Measurements from ENCODE around the gene AIMP1. TPM values are rescaled to one million over a fixed set of nuclear protein-coding genes. Genes with fewer than 3 reads are reported as not detected.
"Not testable (repeated sequence)": the region's sequence is repeated elsewhere in the genome, so short reads cannot be mapped to it uniquely, and the experiment has no call there.

The AIMP1 gene
- total RNA-seq, 1 donor from 2014 or later: 46.0 TPM

DNA sequence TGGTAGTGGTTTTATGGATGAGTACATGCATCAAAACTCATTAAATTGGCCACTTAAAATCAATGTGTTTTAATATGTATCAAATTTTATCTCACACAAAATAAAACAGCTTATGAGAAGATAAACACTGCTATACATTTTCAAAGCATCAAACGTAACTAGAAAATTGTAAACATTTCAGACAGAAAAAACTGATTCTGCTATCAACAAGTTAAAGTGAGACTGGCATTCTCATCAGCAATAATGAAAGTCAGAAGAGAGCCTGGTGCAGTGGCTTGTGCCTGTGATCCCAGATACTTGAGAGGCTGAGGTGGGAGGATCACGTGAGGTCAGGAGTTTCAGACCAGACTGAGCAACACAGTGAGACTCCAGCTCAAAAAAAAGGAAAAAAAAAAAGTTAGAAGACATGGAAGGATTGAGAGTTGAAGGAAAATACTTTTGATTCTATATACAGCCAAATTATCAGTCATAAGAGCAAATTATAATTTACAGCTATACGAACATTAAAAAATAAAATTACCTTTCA lies 3.3 kb upstream of the AIMP1 start:
- no peak for DNase-seq (ENCODE audit: low spot score)

DNA sequence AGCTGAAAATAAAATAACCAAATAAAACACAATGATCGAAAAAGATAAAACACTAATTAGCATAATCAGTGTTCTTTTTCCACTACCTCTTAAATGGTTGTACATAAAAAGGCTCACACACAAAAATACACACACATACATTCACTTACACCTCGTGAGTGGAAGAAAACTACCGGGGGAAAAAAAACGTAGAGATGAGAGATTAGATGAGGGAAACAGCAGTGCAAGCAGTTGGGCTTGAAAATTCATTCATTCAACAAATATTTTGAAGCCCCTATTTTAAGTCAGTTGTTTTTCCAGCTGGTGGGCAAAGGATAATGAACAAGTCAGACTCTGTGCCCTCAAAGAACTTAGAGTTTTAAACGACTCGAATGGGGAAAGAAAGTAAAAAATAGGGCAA lies 1.4 kb upstream of the AIMP1 start:
- DNase-seq (ENCODE audit: low spot score): no peak

DNA sequence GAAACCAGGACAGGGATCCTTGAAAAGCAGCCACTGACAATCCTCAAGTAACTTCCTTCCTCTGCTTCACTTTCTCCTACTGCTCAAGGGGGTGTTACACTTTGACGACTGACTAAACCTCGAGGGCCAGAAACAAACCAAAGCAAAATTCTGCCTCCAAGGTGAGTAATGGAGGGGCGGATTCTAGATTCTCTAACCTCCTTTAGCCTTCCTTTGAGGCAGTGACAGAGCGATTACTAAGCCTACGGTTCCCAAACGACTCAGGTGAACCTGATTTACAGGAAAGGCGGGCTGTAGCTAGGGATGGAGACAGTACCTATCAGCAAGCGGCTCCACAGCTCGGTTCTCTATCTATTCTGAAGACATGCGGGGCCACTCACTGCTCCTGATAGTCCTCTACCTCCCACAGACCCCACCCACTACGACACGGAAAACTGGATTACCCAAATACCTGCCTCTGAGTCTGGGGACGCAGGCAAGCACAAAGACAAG lies 828 bp upstream of the AIMP1 start:
- DNase-seq (ENCODE audit: low spot score): no peak

DNA sequence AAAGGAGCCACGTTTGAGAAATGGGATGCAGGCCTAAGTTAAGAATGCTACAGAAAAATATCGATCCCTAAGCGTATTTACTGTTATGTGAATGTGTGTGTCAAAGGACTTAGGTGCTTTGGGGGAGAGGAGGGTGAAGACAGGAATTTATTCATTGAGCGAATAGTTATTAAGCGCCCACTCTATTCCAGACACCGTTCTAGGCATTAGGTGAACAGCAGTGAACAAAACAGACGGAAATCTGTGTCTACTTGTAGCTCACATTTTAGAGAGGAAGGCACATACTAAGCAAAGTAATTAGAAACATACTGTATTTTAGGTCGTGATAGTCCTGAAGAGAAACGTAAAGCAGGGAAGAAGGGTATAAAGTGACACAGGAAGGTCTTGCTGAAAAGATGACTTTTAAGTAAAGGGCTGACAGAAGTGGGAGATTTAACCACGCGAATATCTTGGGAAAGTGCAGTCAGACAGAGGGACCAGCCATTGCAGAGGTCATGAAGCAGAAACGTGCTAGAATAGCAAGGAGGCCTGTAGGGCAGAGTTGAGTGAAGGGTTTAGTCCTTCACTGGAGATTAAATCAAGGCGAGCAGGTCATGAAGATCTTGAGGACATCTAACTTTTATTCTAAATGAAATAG lies 541 bp downstream of the AIMP1 start:
- DNase-seq (ENCODE audit: low spot score): no peak

DNA sequence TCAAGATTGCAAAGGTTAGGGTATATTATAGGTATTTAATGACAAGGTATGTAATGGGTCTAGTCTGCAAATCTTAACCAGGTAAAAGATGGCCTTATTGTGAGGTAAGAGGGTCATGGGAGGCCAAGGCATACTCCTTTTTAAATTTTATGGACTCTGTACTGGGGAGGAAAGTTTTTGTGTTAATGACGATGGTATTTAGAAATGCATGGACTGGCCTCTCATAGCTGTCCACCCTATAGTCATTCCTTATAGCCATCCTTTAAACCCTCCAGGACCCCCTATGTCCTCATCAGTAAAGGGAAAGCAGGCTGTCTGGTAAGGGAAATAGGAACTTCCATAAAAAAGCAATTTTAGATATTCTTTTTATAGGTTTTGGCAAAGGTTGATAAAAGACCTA lies 1.5 kb downstream of the AIMP1 start:
- DNase-seq (ENCODE audit: low spot score): no peak

DNA sequence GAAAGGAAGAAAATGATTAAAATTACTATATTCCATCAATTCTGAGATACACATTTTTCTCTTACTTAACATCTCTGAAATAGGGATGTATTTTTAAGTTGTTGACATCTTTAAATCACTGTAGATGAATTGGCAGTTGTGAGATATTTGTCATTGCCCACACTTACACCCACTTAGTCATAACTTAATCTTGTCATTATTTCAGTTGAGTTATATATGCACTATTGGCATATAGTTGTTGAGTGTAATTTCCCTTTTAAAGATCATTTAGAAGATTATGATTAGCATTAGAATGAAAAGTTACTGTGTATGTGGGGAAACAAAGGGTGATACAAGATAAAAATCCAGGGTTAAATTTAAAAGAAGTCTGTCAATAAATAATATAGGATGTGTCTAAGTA lies 2.2 kb downstream of the AIMP1 start:
- no peak for DNase-seq (ENCODE audit: low spot score)

DNA sequence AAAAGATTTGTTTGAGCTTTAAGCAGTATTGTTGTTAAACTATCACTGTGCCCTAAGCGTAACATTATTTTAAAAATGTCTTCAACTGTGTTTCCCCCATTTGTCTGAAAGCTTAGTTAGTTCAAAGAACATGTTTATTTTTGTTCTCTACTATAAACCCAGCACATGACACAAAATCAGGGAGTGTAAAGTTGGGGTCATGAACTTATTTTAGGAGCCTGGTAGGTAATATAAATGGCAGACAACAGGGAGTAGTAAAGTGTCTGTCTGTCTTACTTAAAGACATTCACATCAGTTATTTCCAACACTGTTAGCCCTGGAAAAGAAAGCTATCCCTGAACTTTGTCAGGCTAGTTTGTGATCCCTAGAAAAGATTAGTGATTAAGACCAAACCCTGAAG lies 3.9 kb downstream of the AIMP1 start:
- DNase-seq (ENCODE audit: low spot score): no peak

DNA sequence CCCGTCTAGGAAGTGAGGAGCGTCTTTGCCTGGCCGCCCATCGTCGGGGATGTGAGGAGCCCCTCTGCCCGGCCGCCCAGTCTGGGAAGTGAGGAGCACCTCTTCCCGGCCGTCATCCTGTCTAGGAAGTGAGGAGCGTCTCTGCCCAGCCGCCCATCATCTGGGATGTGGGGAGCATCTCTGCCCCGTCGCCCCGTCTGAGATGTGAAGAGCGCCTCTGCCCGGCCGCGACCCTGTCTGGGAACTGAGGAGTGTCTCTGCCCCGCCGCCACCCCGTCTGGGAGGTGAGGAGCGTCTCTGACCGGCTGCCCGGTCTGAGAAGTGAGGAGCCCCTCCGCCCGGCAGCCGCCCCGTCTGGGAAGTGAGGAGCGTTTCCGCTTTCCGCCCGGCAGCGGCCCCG lies 4.8 kb downstream of the AIMP1 start:
- not testable (repeated sequence) for DNase-seq (ENCODE audit: low spot score)

DNA sequence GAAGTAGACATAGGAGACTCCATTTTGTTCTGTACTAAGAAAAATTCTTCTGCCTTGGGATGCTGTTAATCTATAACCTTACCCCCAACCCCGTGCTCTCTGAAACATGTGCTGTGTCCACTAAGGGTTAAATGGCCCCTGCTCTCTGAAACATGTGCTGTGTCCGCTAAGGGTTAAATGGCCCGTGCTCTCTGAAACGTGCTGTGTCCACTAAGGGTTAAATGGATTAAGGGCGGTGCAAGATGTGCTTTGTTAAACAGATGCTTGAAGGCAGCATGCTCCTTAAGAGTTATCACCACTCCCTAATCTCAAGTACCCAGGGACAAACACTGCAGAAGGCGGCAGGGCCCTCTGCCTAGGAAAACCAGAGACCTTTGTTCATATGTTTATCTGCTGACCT lies 5.5 kb downstream of the AIMP1 start:
- not testable (repeated sequence) for DNase-seq (ENCODE audit: low spot score)

DNA sequence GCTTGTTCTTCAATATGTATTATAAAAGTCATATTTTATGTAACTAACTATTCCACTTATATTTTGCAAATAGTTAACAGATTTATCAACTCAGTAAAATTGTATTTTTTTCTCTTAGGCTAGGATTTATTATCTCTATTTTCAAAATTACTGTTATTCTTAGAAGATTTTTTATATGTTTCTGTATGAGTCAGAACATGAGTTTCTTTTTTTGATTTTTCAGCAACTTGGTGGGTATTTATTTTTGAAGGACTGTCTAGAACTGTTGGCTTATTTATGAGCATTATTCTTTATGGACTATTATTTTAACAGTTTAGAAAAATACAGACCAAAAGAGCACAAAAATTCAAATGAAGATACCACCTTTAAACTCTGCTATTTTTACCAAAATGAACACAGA lies 6.8 kb downstream of the AIMP1 start:
- DNase-seq (ENCODE audit: low spot score): no peak

DNA sequence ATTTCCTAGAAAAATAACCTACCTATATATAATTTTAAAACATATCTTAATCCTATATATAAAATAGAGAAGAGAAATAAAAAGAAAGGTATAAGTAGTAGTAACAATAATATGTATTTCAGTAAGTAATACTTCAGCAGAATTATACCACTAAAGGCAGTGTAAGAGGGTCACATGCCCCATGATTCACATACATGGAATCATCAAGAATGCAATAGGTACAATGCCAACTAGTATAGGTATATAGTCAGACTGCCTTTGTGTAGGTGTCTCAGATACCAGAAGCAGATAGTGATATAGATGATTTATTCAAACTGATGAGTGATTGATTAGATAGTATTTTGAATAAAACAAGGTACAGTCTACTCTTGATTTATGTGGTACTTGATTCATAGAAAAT lies 9.4 kb downstream of the AIMP1 start:
- no peak for DNase-seq (ENCODE audit: low spot score)

DNA sequence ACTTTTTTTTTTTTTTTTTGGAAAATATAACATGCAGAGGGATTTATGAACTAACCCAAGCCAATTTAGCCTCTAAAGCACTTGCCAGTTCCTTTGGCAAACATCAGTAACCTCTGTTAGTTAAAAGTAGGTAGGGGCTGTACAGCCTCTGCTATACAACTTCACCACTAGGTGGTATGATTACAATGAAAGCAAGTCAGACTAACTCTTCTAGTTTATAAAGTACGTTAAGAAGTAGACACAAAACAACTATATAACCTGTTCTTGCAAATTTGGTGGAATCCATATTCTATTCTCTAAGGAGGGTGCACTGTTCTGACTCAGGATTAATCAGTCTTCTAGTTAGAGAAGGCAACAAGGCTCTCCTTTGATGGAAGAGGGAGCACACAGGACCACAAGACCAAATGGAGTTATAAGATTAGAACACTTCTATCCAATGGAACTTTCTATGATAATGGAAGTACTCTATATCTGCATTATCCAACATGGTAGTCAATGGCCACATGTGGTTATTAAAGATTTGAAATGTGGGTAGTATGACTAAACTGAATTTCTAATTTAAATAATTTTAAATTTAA lies 12.8 kb downstream of the AIMP1 start:
- DNase-seq (ENCODE audit: low spot score): no peak

DNA sequence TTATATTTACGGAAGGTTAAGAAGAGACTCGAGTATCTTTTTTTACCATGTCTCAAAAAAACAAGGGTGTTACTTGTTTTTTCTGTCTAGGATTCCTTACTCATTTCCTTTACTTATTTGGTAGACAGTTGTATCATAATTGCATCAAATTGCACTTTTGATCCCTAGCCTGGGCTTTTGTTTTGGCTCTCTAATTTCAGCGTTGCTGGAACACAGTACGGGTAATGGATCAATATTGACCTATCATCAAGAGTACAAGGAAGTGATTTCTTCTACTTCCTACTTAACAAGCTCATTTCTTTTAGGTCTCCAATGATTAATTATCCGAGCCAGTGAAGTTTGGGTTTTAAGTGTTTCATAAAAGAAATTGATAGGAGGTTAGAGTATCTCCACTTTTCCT lies 16.8 kb downstream of the AIMP1 start:
- DNase-seq (ENCODE audit: low spot score): peak; percentile 36

DNA sequence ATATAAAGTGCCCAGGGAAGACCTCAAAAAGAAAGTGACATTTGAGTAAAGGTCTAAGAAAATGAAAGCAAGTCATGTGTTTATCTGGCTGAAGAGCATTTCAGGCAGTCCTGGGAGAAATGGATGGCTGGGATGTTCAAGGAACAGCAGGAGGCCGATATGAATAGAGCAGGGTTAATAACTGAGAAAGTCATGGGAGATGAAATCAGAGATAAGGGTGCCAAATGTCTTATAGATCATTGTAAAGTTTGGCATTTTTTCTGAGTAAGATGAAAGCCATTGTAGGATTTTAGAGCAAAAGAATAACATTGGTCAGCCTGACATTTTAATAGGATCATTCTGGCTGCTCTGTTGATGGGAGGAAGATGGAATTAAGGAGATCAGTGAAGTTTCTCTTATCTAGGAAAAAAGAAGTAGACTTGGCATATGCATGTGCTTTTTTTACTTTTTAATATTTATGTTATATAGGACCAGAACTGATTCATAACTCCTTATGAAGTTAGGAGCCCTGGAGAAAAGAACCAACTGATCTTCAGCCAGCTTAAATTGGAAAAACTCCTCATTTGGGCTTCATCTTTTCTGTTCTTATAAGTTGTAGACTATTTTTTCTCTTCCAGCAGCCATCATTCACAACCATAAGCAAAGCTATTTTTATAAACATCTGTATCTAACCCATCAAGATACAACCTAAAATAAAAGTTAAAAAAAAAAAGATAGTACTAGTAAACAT lies 18.6 kb downstream of the AIMP1 start:
- DNase-seq (ENCODE audit: low spot score): no peak

DNA sequence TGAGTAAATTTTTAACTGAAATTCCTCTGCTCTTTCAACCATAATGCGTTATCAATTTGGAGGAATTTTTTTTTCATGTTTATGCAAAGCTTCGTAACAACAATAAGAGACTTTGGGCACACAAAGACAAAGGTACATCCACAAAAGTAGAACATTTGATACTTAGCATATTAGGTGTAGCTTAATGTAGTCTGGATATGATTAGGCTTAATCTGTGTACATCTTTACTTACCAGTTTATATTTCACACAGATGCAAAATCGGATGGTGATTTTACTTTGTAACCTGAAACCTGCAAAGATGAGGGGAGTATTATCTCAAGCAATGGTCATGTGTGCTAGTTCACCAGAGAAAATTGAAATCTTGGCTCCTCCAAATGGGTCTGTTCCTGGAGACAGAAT lies 20.3 kb downstream of the AIMP1 start:
- DNase-seq (ENCODE audit: low spot score): no peak

DNA sequence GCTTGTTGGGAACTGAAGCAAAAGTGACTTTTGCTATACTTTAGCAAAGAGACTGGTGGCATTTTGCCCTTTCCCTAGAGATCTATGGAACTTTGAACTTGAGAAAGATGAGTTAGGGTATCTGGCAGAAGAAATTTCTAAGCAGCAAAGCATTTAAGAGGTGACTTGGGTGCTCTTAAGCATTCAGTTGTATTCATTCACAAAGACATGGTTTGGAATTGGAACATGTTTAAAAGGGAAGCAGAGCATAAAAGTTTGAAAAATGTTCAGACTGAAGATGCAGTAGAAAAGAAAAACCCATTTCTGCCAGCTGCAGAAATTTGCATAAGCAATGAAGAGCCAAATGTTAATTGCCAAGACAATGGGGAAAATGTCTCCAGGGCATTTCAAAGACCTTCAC lies 21.6 kb downstream of the AIMP1 start:
- DNase-seq (ENCODE audit: low spot score): no peak

DNA sequence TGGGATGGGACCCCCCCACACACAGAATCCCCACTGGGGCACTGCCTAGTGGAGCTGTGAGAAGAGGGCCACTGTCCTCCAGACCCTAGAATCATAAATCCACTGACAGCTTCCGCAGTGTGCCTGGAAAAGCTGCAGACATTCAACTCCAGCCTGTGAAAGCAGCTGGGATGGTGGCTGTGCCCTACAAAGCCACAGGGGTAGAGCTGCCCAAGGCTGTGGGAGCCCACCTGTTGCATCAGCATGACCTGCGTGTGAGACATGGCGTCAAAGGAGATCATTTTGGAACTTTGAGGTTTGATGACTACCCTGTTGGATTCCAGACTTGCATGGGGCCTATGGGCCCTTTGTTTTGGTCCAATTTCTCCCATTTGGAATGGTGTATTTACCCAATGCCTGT lies 22.3 kb downstream of the AIMP1 start:
- no peak for DNase-seq (ENCODE audit: low spot score)

DNA sequence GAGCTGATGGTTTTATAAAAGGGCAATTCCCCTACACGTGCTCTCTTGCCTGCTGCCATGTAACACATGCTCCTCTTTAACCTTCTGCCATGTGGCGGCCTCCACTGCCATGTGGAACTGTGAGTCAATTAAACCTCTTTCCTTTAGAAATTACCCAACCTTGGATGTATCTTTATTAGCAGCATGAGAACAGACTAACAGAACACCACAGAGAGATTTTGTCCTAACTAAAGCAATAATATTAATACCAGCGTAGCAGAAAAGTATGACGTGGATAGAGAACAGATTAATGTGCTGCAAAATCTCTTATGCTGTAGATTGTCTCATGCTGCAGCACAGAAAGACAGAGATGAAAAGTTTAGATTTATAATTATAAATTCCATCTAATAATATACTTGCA lies 23.1 kb downstream of the AIMP1 start:
- DNase-seq (ENCODE audit: low spot score): no peak

DNA sequence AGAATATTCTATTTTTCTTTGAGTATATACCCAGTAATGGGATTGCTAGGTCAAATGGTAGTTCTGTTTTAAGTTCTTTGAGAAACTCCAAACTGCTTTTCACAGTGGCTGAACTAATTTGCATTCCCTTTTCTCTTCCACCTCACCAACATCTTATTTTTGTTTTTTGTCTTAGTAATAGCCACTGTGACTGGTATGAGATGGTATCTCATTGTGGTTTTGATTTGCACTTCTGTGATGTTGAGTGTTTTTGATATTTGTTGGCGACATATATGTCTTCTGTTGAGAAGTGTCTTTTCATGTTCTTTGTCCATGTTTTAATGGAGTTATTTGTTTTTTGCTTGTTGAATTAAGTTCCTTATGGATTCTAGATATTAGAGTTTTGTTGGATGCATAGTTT lies 24.4 kb downstream of the AIMP1 start:
- DNase-seq (ENCODE audit: low spot score): no peak

DNA sequence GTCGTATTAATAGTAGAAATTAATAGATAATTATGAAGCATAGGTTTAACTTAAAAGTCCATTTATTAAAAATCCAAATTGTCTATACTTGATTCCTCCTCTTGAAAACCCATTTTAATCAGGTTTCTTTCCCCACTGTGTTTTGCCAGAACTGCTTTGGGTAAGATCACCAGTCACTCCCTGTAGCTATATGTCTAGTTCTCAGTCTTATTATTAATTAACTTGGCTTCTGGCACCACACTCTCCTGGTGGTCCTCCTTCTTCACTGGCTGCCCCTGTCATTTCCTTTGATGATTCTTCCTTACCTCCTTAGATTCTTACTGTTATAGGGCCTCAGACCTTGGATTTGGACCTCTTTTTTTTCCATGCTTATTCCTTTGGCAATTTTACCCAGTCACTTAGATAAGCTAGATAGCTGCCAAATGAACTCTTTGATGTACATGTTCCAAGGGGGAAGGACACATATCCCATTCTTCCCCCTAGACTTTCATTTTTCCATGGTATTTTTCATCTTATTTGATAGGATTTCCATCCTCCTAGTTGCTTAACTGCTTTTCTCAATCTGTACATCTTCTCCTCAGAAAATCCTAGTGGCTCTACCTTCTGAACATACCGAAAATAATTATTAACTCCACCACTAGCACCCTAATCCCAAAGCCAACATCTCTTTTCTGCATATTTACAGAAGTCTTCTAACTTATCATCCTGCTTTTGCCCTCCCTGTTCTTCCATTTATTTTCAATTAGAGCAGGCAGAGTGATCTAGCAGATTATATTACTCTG lies 27.7 kb downstream of the AIMP1 start:
- DNase-seq (ENCODE audit: low spot score): no peak

DNA sequence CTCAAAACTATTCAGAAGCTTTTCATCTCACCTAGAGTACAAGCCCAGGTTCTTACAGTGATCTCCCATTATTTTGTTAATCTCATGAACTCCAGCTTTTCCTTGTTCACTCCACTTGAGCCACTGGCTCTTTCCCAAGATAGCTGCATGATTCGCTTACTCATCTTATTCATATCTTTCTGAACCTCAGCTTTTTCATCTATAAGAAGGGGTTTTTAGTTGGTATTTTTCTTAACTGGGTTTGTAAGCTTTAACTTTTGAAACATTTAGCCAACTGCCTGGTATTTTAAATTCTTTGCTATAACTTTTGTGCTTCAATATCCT lies 28.3 kb downstream of the AIMP1 start:
- no peak for DNase-seq (ENCODE audit: low spot score)

DNA sequence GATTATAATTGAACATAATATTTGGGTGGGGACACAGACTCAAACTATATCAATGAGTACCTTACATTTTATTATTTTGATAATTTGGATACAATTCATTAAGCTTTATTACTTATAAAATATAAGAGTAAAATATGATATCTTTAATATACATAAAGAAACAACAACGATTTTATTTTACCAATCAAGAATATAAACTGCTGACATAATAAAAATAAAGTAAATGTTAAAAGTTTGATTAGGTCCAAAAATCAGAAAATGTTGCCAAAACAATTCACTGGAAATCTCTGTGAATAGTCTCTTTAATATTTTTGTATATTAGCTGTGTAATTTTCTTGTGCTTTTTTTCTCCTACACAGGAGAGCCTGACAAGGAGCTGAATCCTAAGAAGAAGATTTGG lies 30.8 kb downstream of the AIMP1 start:
- no peak for DNase-seq (ENCODE audit: low spot score)

Data from mucosa of gallbladder (tissue), 1 donor.